Placental epithelial cell (primary cell): ENCODE results near the gene MSRB3. TPM values are rescaled to one million over a fixed set of nuclear protein-coding genes. Genes with fewer than 3 reads are reported as not detected.

Experiments
- total RNA-seq: library from RNA; depleted of rRNA; stranded (reverse); fragments of >200 nt; gene quantifications from 2 replicates; pipeline ENCODE4 v1.2.3, GENCODE V29; 2012

MSRB3 gene
- 11.8 and 15.9 TPM in 2 replicates for total RNA-seq

GRCh38 chr12:65278576-65279368 lies at the start of gene MSRB3:
MSRB3 (plus strand) TSS chr12:65278683; CDS start chr12:65308580, 29,897 bp downstream.

Other genes with a start within 250 kb of the MSRB3 start
- gene WIF1, start 157.4 kb upstream of the MSRB3 start, total RNA-seq: not detected in 2 replicates
- 23.6 and 35.7 TPM in 2 replicates for gene LEMD3, start 109.1 kb upstream of the MSRB3 start, total RNA-seq